Ovary (tissue), 3 donors: ENCODE data around the gene OSBPL2.

ENCODE experiments used
- EP300 ChIP-seq: sonication (generic); formaldehyde crosslinking; IDR thresholded peaks from one replicate; pipeline ENCODE4 v1.6.1; 2017; ENCODE audit warnings: antibody characterized with exemption
- POLR2A ChIP-seq: fragments of 450-650 bp; IDR thresholded peaks from one replicate; pipeline ENCODE4 v1.6.1; 2017; ENCODE audit warnings: antibody characterized with exemption, mild to moderate bottlenecking, moderate library complexity
- TF ChIP-seq, protein P1 (sequence below), 3 donors: fragments of 450-650 bp in 2 of 3; fragments of 200-600 bp in 1 of 3; IDR thresholded peaks; one replicate each; pipeline versions ENCODE4 v1.5.1 to v1.8.0; 2016 to 2022; ENCODE audit warnings: antibody characterized with exemption in 3 of 3, mild to moderate bottlenecking in 1 of 3
- donor health status: DM: no; HTN: no; CAD: no.

DNA sequence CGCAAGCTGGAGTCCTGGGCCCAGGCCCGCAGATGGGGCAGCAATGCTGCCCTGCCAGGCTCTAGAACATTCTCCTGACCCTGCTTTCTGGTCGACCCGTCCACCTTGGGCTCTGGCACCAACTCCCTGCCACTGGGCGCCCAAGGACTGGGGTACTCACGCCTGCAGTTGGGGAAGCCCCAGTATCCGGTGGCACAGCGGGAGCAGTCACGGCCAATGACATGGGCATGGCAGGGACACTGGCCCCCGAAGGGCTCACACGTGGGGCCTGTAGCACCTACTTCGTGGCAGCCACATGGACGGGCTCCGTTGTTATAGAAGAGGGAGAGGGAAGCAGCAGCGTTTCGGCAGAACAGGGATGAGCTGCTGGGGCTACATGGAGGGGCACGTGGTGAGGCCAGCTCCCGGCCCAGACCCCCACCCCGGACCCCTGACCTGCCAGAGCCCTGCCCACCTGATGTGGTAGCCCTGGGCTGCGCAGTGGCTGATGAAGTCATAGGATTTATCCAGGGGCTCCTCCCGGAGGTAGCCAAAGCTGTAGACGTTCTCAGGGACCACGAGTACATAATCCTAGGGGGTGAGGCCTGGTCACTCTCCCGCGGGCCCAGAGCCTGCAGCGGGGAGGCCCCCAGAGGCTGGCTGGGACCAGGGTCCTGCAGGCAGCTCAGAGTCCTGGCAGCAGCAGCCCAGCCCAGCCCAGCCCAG lies 90.5 kb downstream of the OSBPL2 start:
- TF ChIP-seq, protein P1, sequence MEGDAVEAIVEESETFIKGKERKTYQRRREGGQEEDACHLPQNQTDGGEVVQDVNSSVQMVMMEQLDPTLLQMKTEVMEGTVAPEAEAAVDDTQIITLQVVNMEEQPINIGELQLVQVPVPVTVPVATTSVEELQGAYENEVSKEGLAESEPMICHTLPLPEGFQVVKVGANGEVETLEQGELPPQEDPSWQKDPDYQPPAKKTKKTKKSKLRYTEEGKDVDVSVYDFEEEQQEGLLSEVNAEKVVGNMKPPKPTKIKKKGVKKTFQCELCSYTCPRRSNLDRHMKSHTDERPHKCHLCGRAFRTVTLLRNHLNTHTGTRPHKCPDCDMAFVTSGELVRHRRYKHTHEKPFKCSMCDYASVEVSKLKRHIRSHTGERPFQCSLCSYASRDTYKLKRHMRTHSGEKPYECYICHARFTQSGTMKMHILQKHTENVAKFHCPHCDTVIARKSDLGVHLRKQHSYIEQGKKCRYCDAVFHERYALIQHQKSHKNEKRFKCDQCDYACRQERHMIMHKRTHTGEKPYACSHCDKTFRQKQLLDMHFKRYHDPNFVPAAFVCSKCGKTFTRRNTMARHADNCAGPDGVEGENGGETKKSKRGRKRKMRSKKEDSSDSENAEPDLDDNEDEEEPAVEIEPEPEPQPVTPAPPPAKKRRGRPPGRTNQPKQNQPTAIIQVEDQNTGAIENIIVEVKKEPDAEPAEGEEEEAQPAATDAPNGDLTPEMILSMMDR (IDR thresholded peaks at IDR 0.05) = no peak
- TF ChIP-seq POLR2A = no peak
- no peak for TF ChIP-seq EP300
